ENCODE data around the gene SIPA1L3. TPM values are rescaled to one million over a fixed set of nuclear protein-coding genes. Genes with fewer than 3 reads are reported as not detected.

The SIPA1L3 gene
- total and polyA plus RNA-seq, 2 donors from 2014 or later, result 5.8 to 61.7 TPM

GRCh38 chr19:38033658-38034491, 126.9 kb downstream of the SIPA1L3 start:
- Histone ChIP-seq H3K9ac (ENCODE audit: low read length in 3 of 3) (no peak overlapping the region), H3K4me3 (ENCODE audit: low read length in 3 of 3) (no peak overlapping the region), H3K4me1 (ENCODE audit: control insufficient read depth in 2 of 3, insufficient read depth in 2 of 3, low read depth in 1 of 3, low read length in 3 of 3) (peaks cover 0 to 20% (median 13%) of the 10 kb centered on the region in 3 donors), H3K27ac (ENCODE audit: low read depth in 2 of 2, low read length in 2 of 2) (peak overlapping the region in 1 of 2 donors; percentile 24), H3K27me3 (ENCODE audit: control insufficient read depth, insufficient read depth, low read length) (no peaks in the 10 kb centered on the region), H3K9me3 (ENCODE audit: control insufficient read depth in 2 of 3, insufficient read depth in 1 of 3, low read length in 3 of 3) (no peaks in the 10 kb centered on the region), H3K36me3 (ENCODE audit: control insufficient read depth in 2 of 3, insufficient read depth in 3 of 3, low read length in 3 of 3) (no peaks in the 10 kb centered on the region)
- intact Hi-C loops (cut with DNase I), result no loop called here
- FAIRE-seq, result no peak
- no peak for TF ChIP-seq CTCF (IDR thresholded peaks at IDR 0.05; ENCODE audit: borderline replicate concordance, extremely low read depth, insufficient read depth)
- DNase-seq, result peak; percentile 45 to 74 (median 63)

- Histone ChIP-seq H3K36me3 (ENCODE audit: control insufficient read depth in 2 of 3, insufficient read depth in 3 of 3, low read length in 3 of 3) (no peaks in the 10 kb centered on the region), H3K4me3 (ENCODE audit: low read length in 3 of 3) (no peak overlapping the region), H3K27ac (ENCODE audit: low read depth in 2 of 2, low read length in 2 of 2) (no peak overlapping the region), H3K27me3 (ENCODE audit: control insufficient read depth, insufficient read depth, low read length) (no peaks in the 10 kb centered on the region), H3K4me1 (ENCODE audit: control insufficient read depth in 2 of 3, insufficient read depth in 2 of 3, low read depth in 1 of 3, low read length in 3 of 3) (peaks cover 0 to 20% (median 13%) of the 10 kb centered on the region in 3 donors), H3K9me3 (ENCODE audit: control insufficient read depth in 2 of 3, insufficient read depth in 1 of 3, low read length in 3 of 3) (no peaks in the 10 kb centered on the region), H3K9ac (ENCODE audit: low read length in 3 of 3) (no peak overlapping the region)
- no peak for TF ChIP-seq CTCF (IDR thresholded peaks at IDR 0.05; ENCODE audit: borderline replicate concordance, extremely low read depth, insufficient read depth)
- DNase-seq (peak in 1 of 5 donors; percentile 41), FAIRE-seq (no peak)
- intact Hi-C loops (cut with DNase I), result no loop called here
These were observed 127.5 kb downstream of the SIPA1L3 start for GRCh38 chr19:38034492-38034860.

GRCh38 chr19:38035515-38036495, 128.8 kb downstream of the SIPA1L3 start:
- Histone ChIP-seq H3K27me3 (ENCODE audit: control insufficient read depth, insufficient read depth, low read length) (no peaks in the 10 kb centered on the region), H3K27ac (ENCODE audit: low read depth in 2 of 2, low read length in 2 of 2) (peak overlapping the region in 1 of 2 donors; percentile 36), H3K36me3 (ENCODE audit: control insufficient read depth in 2 of 3, insufficient read depth in 3 of 3, low read length in 3 of 3) (no peaks in the 10 kb centered on the region), H3K9ac (ENCODE audit: low read length in 3 of 3) (no peak overlapping the region), H3K4me3 (ENCODE audit: low read length in 3 of 3) (no peak overlapping the region), H3K4me1 (ENCODE audit: control insufficient read depth in 2 of 3, insufficient read depth in 2 of 3, low read depth in 1 of 3, low read length in 3 of 3) (peaks cover 0 to 20% (median 13%) of the 10 kb centered on the region in 3 donors), H3K9me3 (ENCODE audit: control insufficient read depth in 2 of 3, insufficient read depth in 1 of 3, low read length in 3 of 3) (no peaks in the 10 kb centered on the region)
- no peak for TF ChIP-seq CTCF (IDR thresholded peaks at IDR 0.05; ENCODE audit: borderline replicate concordance, extremely low read depth, insufficient read depth)
- intact Hi-C loops (cut with DNase I), result no loop called here
- DNase-seq (peak in 3 of 5 donors; percentile 48 to 73 (median 51)), FAIRE-seq (no peak)
